SU-DHL-6 (cell line): Measurements from ENCODE around the gene SCARF2.
"Not testable (repeated sequence)": the region's sequence is repeated elsewhere in the genome, so short reads cannot be mapped to it uniquely, and the experiment has no call there.

Source experiments
- H2AFZ ChIP-seq: fragments of 200-600 bp; sonication (generic); 2 replicates; pipeline ENCODE4 v1.6.1; 2014; ENCODE audit warnings: low read depth, mild to moderate bottlenecking, moderate library complexity, mixed read lengths, antibody characterized with exemption, low read length; ENCODE audit not compliant: severe bottlenecking
- H3F3A ChIP-seq: fragments of 200-600 bp; shearing (Covaris generic); 2 replicates; pipeline ENCODE4 v1.6.0; 2016; ENCODE audit warnings: antibody characterized with exemption, mild to moderate bottlenecking; ENCODE audit not compliant: insufficient read depth
- H3K27ac ChIP-seq: fragments of 200-600 bp; sonication (generic); 2 replicates; pipeline ENCODE4 v1.5.1; 2016; ENCODE audit warnings: low read depth, mild to moderate bottlenecking, low read length, moderate library complexity, mixed read lengths
- H3K27me3 ChIP-seq: fragments of 200-600 bp; sonication (generic), shearing (Covaris generic); 2 replicates; pipeline ENCODE4 v1.6.0; 2014; ENCODE audit warnings: mild to moderate bottlenecking, low read length
- H3K36me3 ChIP-seq: fragments of 200-600 bp; sonication (generic); 2 replicates; pipeline ENCODE4 v1.6.1; 2014; ENCODE audit warnings: mild to moderate bottlenecking, low read length, mixed read lengths
- H3K4me2 ChIP-seq: fragments of 300-600, 200-600 bp; shearing (Covaris generic), sonication (generic); 2 replicates; pipeline ENCODE4 v1.6.0; 2014; ENCODE audit warnings: low read length, low read depth, mild to moderate bottlenecking; ENCODE audit not compliant: poor library complexity, severe bottlenecking
- H3K4me3 ChIP-seq: fragments of 200-600 bp; sonication (generic); 2 replicates; pipeline ENCODE4 v1.5.1; 2014; ENCODE audit warnings: antibody characterized with exemption, low read length, mild to moderate bottlenecking, mixed read lengths; ENCODE audit not compliant: insufficient read depth, poor library complexity, severe bottlenecking
- H3K79me2 ChIP-seq: fragments of 200-600 bp; sonication (generic); 2 replicates; pipeline ENCODE4 v1.6.1; 2014; ENCODE audit warnings: mild to moderate bottlenecking, low read length, moderate library complexity; ENCODE audit not compliant: insufficient read depth
- H3K9ac ChIP-seq: fragments of 200-600 bp; sonication (generic); 2 replicates; pipeline ENCODE4 v1.7.0; 2014; ENCODE audit warnings: mild to moderate bottlenecking, low read length
- H3K9me2 ChIP-seq: fragments of 200-600 bp; sonication (generic); replicated peaks from 2 replicates; pipeline ENCODE4 v1.6.1; 2014; ENCODE audit warnings: low read length; ENCODE audit not compliant: insufficient read depth
- H3K9me3 ChIP-seq: fragments of 200-600 bp; sonication (generic); 2 replicates; pipeline ENCODE4 v1.6.1; 2014; ENCODE audit warnings: low read length, mixed read lengths; ENCODE audit not compliant: insufficient read depth
- H4K20me1 ChIP-seq: fragments of 200-600 bp; sonication (generic); 2 replicates; pipeline ENCODE4 v1.6.1; 2014; ENCODE audit warnings: low read depth, mild to moderate bottlenecking, antibody characterized with exemption, low read length, moderate library complexity, mixed read lengths
- CTCF ChIP-seq: fragments of 200-600 bp; sonication (generic); IDR thresholded peaks from one replicate; pipeline ENCODE4 v1.5.1; 2017; ENCODE audit warnings: antibody characterized with exemption, mild to moderate bottlenecking, low read length, moderate library complexity; ENCODE audit not compliant: insufficient read depth, poor library complexity, severe bottlenecking
- EZH2phosphoT487 ChIP-seq: fragments of 200-600 bp; sonication (generic), shearing (Covaris generic); conservative IDR thresholded peaks from 2 replicates; pipeline ENCODE4 v1.6.1; 2018; ENCODE audit warnings: mild to moderate bottlenecking, antibody characterized with exemption, low read length, moderate library complexity, mixed read lengths

SCARF2 gene

GRCh38 chr22:20420157-20420842, 17.3 kb downstream of the SCARF2 start:
- Histone ChIP-seq H3K4me3 (no peak overlapping the region), H3K9me2 (no peaks in the 10 kb centered on the region), H3K27ac (no peak overlapping the region), H3K9me3 (no peaks in the 10 kb centered on the region), H3K9ac (no peak overlapping the region), H3K36me3 (no peaks in the 10 kb centered on the region), H3F3A (no peaks in the 10 kb centered on the region), H3K27me3 (no peaks in the 10 kb centered on the region), H3K4me2 (no peak overlapping the region), H4K20me1 (no peaks in the 10 kb centered on the region), H2AFZ (no peak overlapping the region), H3K79me2 (no peaks in the 10 kb centered on the region)
- no peak for TF ChIP-seq CTCF

GRCh38 chr22:20419664-20419951, 18.0 kb downstream of the SCARF2 start:
- no peaks in the 10 kb centered on the region for H3K27me3 ChIP-seq
- H3K9me2 ChIP-seq, result no peaks in the 10 kb centered on the region
- no peak overlapping the region for H3K4me3 ChIP-seq
- H3K36me3 ChIP-seq, result no peaks in the 10 kb centered on the region
- H2AFZ ChIP-seq, result no peak overlapping the region
- TF ChIP-seq EZH2phosphoT487 (no peak), CTCF (no peak)
- H3F3A ChIP-seq, result no peaks in the 10 kb centered on the region
- H4K20me1 ChIP-seq, result no peaks in the 10 kb centered on the region
- H3K9ac ChIP-seq, result no peak overlapping the region
- no peak overlapping the region for H3K27ac ChIP-seq
- H3K79me2 ChIP-seq, result no peaks in the 10 kb centered on the region
- no peaks in the 10 kb centered on the region for H3K9me3 ChIP-seq
- H3K4me2 ChIP-seq, result no peak overlapping the region

GRCh38 chr22:20418211-20418788, 19.3 kb downstream of the SCARF2 start:
- TF ChIP-seq CTCF (peak; percentile 17), EZH2phosphoT487 (no peak)
- Histone ChIP-seq H4K20me1 (no peaks in the 10 kb centered on the region), H3F3A (no peaks in the 10 kb centered on the region), H3K4me3 (no peak overlapping the region), H3K9me2 (no peaks in the 10 kb centered on the region), H3K36me3 (no peaks in the 10 kb centered on the region), H2AFZ (no peak overlapping the region), H3K9me3 (no peaks in the 10 kb centered on the region), H3K27me3 (no peaks in the 10 kb centered on the region), H3K4me2 (peak overlapping the region; percentile 20), H3K9ac (no peak overlapping the region), H3K27ac (no peak overlapping the region), H3K79me2 (no peaks in the 10 kb centered on the region)

DNA sequence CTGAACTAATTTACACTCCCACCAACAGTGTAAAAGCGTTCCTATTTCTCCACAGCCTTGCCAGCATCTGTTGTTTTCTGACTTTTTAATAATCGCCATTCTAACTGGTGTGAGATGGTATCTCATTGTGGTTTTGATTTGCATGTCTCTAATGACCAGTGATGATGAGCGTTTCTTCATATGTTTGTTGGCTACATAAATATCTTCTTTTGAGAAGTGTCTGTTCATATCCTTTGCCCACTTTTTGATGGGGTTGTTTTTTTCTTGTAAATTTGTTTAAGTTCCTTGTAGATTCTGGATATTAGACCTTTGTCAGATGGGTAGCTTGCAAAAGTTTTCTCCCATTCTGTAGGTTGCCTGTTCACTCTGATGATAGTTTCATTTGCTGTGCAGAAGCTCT, 21.9 kb downstream of the SCARF2 start:
- not testable (repeated sequence) for H3K79me2 ChIP-seq, H3K27ac ChIP-seq, H4K20me1 ChIP-seq, H3K9ac ChIP-seq, H3K4me3 ChIP-seq, H3K9me2 ChIP-seq, H3K4me2 ChIP-seq, H3K36me3 ChIP-seq, H3K9me3 ChIP-seq, H3K27me3 ChIP-seq, H3F3A ChIP-seq, H2AFZ ChIP-seq

DNA sequence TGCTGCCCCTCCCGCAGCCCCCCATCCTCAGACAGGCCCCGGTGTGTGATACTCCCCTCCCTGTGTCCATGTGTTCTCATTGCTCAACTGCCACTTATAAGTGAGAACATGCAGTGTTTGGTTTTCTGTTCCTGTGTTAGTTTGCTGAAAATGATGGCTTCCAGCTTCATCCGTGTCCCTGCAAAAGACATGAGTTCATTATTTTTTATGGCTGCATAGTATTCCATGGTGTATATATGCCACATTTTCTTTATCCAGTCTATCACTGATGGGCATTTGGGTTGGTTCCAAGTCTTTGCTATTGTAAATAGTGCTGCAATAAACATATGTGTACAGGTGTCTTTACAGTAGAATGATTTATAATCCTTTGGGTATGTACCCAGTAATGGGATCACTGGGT, 22.4 kb downstream of the SCARF2 start:
- not testable (repeated sequence) for H3K9me3 ChIP-seq, H4K20me1 ChIP-seq

More for the DNA sequence above, 22.4 kb downstream of the SCARF2 start:
- H3K4me2 ChIP-seq, H3K27ac ChIP-seq, H3K79me2 ChIP-seq, H3K36me3 ChIP-seq, H3K4me3 ChIP-seq, H3K9me2 ChIP-seq, H3F3A ChIP-seq, H2AFZ ChIP-seq, H3K9ac ChIP-seq, H3K27me3 ChIP-seq: not testable (repeated sequence)
